GM18909 (cell line): ENCODE measurements around the gene GPR162.
A peak's percentile ranks its signal among the peaks of the same experiment; 100 is the strongest.

Experiments used
- ATAC-seq: cut with Tn5 transposase; IDR thresholded peaks from one replicate; pipeline ENCODE4 v1.9.1; 2021; ENCODE audit warnings: mild to moderate bottlenecking; ENCODE audit not compliant: unreplicated experiment, poor library complexity

Gene GPR162

DNA sequence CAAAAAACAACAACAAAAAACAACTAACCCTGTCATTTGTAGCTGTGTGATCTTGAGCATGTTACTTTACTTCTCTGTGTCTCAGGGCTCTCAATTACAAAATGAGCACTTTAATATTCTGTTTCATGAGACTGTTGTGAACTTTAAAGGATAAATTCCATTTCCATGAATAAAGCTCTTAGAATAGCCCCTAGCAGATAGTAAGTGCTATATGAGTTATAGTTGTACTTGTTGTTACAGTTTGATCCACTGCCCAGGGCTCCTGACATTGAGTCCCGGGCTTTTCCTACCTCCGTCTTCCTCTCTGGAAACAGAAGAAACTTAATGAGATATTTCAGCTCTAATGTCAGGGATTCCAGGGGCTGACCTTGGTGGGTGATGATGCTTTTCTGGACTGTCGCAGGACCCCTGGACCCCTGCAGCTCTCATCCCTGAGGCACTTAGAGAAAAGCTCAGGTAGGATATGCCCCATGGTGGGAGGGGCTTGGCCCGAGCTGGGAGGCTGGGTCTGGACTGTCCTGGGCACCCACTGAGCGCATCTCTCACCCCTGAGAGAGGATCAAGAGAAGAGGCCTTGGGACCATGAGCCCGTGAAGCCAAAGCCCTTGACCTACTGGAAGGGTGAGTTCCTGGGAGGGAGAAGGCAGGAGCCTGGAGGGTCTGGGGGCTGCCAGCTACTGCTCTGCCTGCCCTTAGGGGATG, 11.7 kb downstream of the GPR162 start:
- no peak for ATAC-seq

DNA sequence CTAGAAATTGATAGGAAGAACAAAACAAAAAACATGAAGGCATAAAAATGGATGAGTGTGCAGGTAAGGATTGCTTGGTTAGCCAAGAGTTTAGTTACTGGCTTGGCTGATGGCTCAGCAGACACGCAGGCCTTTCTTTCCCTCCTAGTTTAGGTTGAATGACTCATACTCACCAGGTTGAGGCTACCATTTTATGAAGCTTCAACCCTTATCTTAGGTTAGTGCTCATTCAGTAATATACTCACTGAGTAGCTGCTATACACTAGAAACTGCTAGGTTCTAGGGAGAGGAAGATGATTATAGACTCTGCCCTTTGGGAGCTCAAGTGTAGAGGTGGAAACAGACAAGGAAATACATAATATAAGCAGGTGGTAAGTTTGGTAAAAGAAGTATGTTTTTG, 12.6 kb downstream of the GPR162 start:
- ATAC-seq: no peak

DNA sequence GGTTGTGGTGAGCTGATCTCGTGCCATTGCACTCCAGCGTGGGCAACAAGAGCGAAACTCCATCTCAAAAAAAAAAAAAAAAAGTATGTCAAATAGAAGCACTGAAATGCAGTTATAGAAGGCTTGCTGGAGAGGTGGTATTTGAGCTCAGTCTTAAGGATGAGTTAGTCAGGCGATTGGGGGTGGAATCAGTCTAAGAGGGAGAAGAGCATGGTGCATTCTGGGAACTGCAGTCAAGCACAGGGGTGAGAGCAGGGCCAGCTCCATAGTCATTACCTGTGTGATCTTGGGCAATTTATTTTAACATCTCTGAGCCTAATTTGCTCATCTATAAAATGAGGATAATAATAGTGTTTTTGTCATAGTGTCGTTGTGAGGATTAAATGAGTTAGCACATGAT, 13.3 kb downstream of the GPR162 start:
- no peak for ATAC-seq

DNA sequence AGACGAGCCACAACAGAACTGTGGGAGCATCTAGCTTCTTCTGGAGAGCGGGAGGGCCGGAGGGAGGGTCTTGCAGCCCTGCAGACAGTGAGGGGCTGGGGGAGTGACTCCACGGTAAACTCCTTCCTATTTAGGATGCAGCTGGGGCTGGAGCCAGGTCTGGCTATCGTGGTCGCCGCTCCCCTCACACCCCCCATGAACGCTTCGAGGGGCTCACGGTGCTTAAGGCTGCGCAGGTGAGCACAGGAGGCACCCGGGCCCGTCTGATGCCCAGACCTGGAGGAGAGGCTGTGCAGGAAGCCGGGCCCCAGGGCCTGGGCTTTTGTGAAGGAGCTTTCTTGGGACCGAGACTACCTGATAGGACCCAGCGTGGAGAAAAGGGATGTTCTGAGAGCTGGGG, 15.2 kb downstream of the GPR162 start:
- ATAC-seq: no peak

DNA sequence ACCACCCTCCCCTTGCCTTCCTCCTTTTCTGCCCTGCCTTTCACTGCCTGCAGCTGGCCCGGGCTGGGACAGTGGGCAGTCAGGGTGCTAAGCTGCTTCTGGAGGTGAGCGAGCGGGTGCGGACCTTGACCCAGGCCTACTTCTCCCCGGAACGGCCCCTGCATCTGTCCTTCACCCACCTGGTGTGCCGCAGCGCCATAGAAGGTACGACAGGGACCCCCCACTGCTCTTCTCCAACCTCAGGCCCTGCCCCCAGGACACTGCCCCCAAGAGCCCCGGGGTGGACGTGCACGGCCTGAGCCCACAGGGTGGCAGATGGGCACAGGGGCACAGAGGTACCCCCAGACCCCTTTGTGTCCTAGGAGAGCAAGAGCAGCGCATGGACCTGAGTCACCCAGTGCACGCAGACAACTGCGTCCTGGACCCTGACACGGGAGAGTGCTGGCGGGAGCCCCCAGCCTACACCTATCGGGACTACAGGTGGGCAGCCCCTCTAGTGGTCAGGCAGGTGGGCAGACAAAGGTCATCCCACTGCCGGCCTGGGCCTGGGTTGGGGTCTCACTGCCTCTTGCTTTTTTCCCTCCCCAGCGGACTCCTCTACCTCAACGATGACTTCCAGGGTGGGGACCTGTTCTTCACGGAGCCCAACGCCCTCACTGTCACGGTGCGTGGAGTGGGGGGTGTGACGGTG, 15.9 kb downstream of the GPR162 start:
- no peak for ATAC-seq

DNA sequence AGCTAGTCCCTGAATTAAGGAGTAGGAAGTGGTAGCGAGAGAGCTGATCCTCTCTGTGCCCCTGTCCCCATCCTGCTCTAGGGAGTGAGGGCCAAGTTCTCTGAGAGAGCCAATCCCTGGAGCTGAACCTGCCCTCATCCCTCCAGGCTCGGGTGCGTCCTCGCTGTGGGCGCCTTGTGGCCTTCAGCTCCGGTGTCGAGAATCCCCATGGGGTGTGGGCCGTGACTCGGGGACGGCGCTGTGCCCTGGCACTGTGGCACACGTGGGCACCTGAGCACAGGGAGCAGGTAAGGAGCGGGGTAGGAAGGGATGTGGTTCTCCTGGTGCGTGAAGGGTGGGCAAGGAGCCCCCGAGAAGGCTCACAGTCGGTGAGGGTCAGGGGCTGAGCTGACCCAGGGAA, 17.2 kb downstream of the GPR162 start:
- ATAC-seq: no peak

DNA sequence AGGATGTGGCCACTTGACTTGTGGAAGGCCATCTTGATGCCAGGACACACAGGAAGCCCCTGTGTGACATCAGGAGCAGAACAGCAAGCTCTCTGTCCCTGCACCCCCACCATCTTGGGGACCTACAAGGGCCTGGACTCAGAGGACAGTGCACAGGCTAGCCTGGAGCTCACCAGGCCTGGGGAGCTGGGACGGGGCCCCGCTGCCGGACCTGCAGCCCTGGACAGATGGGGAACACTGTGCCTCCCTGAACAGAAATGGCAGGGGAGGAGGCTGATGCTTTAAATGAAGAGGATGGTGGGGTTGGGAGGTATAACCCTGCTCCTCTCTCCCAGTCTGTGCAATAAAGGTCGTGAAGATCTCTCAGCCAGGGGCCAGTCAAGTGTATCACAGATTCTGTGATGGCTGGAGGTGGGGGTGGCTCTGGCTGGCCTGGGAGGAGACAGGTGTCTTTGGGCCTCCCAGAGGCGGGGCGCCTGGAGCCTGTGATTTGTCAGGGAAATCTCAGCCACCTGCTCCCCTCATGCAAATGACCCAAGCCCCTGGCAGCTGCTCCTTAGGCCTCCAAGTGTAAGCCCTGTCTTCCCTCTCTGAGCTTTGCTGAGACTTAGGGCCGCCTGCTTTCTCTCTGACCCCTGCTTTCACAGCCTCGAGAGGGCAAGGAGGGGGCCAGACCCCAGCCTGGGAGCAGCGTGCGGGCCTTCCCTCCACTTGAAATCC, 18.0 kb downstream of the GPR162 start:
- ATAC-seq: peak; percentile 66

DNA sequence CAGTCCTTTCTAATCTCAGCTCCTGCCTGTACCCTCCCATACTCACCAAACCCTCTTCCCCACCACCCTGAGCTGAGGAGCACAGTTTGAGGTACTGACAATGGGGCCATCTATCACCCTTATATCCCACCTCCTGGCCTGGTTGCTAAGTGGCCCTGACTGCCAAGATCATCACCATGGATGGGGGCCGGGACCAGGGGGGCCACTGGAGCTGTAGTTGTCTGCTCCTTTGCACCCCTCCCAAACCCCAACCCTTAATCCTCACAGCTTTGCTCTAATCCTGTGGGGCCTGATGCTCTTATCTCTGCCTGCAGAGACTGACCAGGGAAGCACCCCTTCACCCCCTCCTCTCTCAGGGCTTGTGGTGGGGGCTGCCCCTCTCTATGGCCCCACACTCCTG, 18.7 kb downstream of the GPR162 start:
- ATAC-seq: no peak

DNA sequence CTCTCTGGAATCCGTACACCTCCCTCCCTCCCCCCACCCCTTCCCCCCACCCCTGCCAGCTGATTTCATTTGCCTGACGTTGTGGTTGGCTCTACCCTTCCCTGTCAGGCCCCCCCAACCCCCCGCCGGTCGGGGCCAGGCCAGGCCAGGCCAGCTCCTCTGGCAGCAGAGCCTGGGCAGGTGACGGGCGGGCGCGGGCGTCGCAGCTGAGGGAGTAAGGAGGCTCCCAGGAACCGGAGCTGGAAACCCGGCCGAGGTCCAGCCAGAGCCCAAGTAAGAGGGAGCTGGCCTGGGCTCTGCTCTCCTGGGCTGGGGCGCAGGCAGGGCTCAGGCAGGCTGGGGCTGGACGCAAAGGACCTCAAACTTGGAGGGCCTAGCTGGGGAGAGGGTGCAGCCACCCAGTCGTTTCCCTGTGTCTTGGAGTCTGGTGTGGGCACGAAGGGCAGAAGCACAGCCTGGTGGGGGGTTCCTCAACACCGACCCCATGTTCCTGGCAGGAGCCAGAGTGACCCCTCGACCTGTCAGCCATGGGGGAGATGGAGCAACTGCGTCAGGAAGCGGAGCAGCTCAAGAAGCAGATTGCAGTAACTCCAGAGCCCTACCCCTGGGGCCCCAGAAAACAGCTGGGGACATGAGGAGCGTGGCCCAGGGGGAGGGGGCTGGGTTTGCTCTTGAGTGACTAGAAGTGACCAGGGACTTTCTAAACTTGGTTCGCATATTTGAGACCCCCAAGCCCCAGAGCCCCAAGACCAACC, 19.3 kb downstream of the GPR162 start, which contains the start of gene GNB3:
TSS of gene GNB3 (plus strand) at position 165 of the 755 bp plus-strand sequence. CDS start at position 528, 363 bp downstream.
- no peak for ATAC-seq

DNA sequence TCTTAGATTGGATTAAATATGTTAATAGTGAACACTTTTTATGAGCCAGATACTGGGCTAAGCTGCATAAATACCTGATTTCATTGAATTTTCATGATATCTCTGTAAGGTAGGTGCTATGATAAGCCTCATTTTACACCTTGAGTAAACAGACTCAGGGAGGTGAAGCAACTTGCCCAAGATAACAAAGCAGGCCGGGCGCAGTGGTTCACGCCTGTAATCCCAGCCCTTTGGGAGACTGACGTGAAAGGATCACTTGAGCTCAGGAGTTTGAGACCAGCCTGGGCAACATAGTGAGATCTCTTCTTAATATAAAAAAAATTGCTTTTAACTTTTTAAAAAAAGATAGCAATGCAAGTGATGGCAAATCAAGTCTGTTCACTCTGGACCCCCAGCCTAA, 20.5 kb downstream of the GPR162 start:
- no peak for ATAC-seq

DNA sequence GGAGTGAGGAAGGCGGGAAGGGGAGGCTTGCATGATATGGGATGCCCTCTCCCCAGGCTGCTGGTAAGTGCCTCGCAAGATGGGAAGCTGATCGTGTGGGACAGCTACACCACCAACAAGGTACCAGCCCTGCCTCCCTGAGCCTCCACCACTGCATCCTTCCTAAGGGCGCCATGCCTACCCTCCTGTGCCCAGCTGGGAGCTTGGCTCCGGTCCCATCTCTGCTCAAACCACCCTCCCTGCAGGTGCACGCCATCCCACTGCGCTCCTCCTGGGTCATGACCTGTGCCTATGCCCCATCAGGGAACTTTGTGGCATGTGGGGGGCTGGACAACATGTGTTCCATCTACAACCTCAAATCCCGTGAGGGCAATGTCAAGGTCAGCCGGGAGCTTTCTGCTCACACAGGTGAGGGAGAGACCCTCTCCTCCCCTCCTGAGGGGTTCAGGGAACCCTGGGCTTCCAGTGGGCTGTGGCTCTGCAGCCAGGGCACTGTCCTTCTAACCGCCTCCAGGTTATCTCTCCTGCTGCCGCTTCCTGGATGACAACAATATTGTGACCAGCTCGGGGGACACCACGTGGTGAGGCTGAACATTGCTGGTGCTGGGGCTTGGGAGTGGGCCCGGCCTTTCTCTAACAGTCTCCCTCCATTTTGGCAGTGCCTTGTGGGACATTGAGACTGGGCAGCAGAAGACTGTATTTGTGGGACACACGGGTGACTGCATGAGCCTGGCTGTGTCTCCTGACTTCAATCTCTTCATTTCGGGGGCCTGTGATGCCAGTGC, 21.7 kb downstream of the GPR162 start:
- ATAC-seq: no peak

DNA sequence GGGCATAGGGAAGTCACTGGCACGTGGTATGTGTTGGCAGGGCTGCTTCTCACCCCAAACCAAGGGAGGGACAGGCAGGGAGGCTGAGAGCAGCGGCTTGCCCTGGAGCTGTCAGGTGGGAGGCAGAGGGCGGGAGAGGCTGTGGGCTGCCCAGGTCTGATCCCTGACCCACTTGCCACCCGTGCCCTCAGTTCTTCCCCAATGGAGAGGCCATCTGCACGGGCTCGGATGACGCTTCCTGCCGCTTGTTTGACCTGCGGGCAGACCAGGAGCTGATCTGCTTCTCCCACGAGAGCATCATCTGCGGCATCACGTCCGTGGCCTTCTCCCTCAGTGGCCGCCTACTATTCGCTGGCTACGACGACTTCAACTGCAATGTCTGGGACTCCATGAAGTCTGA, 23.8 kb downstream of the GPR162 start:
- no peak for ATAC-seq

DNA sequence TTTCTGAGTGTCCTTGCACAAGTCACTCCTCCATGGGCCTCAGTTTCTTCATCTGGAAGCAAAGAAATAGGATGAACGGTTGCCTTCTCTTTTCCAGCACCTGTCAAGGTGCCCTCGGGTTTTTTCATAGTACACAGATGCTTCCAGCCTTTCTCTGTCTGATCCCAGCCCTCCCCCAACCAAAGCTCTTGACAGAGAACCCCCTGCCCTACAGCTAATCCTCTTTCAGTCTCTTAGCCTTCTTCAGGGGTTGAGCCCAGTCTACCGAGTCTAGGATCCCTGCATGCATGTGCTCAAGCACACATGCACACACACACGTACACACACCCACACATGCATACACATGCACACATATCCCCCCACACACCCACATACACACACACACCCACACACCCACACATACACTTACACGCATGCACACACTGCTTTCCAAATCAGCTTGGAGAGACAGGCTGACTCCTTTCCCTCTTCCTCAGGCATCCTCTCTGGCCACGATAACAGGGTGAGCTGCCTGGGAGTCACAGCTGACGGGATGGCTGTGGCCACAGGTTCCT, 24.8 kb downstream of the GPR162 start:
- no peak for ATAC-seq

DNA sequence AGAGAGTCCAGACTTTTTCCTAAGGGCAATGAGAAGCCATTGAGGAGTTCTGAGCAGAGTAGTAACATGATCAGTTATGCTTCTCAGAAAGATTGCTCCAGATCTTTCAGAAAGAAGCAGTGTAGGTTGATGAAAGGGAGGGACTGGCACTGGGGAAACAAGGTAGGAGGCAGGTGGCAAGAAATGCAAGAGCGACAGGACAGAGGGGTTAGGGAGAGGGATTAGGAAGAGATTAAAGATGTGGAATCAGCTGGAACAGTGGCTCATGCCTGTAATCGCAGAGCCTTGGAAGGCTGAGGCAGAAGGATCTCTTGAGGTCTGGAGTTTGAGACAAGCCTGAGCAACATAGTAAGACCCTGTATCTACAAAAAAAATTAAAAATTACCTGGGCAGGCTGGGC, 26.1 kb downstream of the GPR162 start:
- ATAC-seq: no peak

DNA sequence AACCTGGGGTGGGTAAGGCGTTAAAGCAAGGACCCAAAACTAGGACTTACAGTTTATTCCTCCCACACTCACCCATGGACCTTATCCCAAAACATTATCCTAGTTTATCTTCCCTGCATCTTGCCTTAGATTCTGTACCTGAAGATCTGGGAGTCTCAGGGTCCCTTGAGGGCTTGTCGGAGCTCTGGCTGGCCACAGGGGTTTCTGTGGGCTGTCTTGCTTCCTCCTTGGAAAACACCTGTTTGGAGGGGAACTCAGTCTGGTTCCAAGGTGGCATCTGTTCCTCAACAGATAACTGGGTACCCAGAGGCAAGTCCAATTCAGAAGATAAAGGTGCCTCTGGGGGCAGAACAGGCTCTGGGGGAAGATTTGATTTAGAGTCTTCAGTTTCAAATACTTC, 27.8 kb downstream of the GPR162 start:
- ATAC-seq: no peak

DNA sequence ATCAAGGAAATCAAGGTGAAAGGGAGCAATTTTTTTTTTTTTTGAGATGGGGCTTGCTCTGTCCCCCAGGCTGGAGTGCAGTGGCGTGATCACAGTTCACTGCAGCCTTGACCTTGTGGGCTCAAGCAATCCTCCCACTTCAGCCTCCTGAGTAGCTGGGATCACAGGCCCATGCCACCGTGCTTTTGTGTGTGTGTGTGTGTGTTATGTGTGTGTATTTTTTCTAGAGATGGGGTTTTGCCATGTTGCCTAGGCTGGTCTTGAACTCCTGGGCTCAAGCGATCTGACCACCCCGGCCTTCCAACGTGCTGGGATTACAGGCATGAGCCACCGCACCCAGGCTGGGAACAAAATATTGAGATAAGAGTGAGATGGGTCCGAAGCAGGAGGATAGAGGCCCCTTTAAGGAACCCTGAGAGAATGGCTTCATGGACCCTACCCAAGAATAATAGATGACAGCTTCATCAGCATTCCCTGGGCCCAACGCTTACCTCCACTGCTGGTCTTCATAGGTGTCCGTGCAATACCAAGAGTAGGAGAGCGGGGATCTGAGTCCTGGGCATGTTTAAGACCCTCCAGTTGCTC, 28.4 kb downstream of the GPR162 start:
- no peak for ATAC-seq

DNA sequence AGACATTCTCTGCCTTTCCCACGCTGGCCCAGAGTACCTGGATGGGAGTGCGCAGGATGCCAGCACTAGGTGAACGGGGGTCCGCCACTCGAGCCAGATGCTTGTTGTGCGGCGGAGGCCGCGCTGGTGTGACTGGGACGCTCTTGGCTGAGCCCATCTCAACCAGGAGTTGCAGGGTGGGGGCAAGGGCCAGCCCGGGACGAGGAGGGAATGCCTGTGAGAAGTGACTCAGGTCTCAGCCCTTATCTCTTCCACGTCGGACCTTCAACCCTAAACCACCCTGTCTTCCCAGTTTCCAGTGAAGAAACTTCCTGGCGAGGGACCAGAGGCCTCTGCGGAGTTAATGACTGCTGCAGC, 29.2 kb downstream of the GPR162 start:
- no peak for ATAC-seq

DNA sequence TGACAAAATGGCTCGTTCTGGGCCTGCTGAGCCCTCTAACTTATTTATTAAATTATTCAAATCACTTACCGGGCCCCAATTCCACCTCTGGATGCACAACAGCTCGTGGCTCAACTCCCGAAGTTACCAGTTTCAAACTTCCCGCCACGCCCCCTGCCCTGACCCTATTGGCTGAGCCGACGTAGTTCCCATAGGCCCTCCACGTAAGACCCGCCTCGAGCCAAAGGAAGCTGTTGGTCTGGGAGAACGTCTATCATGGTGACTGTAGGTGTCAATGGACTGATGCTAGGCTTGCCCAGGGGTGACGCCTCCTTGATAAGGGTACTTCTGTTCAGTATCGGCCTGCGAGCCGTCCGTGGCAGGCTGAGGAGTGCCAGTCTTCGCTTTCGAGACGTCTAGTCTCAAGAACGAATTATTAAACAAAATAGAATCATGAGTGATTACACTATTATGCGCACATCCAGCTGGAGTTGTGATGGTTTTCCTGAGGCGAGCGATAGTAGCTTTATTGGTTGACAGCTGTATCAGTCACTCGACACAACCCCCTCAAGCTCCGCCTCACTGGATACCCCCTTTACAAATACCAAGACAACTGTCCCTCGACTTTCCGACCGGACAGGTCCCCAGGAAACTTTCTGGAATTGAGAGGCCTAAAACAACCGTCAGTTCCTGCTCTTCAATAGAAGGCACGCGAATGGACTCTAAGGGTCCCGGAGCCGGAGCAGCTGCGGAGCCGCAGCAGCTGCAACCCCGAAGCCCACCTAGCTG, 29.7 kb downstream of the GPR162 start, which contains the start of gene CDCA3:
TSS of gene CDCA3 (minus strand) at position 134 of the 768 bp plus-strand sequence. CDS start 334 bp downstream, outside the sequence.
- peak; percentile 55 for ATAC-seq
